K562 (cell line): Measurements from ENCODE around the gene SOWAHA. TPM values are rescaled to one million over a fixed set of nuclear protein-coding genes. Genes with fewer than 3 reads are reported as not detected.

Experiments used
- ATF3 ChIP-seq, 2 experiments: fragments of 450-650 bp in 1 of 2; sonication (generic) in 1 of 2; formaldehyde crosslinking in 1 of 2; IDR thresholded peaks in 1 of 2; conservative IDR thresholded peaks in 1 of 2; 2 replicates each; pipeline versions ENCODE4 v1.6.1 to v1.8.1; 2016 to 2023; ENCODE audit warnings: mild to moderate bottlenecking in 2 of 2, moderate library complexity in 2 of 2, inconsistent platforms in 1 of 2, missing genetic modification reagents in 1 of 2
- BHLHE40 ChIP-seq: IDR thresholded peaks from 2 replicates; pipeline ENCODE4 v1.6.1; 2011; ENCODE audit warnings: low read length, improper control_type of control experiment
- CC2D1A ChIP-seq: fragments of 450-650 bp; IDR thresholded peaks from 2 replicates; pipeline ENCODE4 v1.6.1; 2017; ENCODE audit warnings: mild to moderate bottlenecking
- CCAR2 ChIP-seq: fragments of 200-400 bp; formaldehyde crosslinking; IDR thresholded peaks from 2 replicates; pipeline ENCODE4 v1.6.1; 2017; ENCODE audit warnings: mild to moderate bottlenecking, low read depth, low read length
- CREM ChIP-seq: IDR thresholded peaks from 2 replicates; pipeline ENCODE4 v1.6.1; 2014; ENCODE audit warnings: antibody characterized with exemption, low read depth
- CTCFL ChIP-seq: IDR thresholded peaks from 2 replicates; pipeline ENCODE4 v1.6.1; 2011; ENCODE audit warnings: borderline replicate concordance, low read depth, mild to moderate bottlenecking, moderate library complexity, low read length; ENCODE audit not compliant: insufficient read depth, poor library complexity, severe bottlenecking
- E2F8 ChIP-seq: fragments of 450-650 bp; IDR thresholded peaks from 2 replicates; pipeline ENCODE4 v1.7.1; 2018; ENCODE audit warnings: mild to moderate bottlenecking, low read depth; ENCODE audit not compliant: partially characterized antibody
- ESRRA ChIP-seq: fragments of 450-650 bp; IDR thresholded peaks from 2 replicates; pipeline ENCODE4 v1.6.1; 2014; ENCODE audit warnings: low read depth, mild to moderate bottlenecking, moderate library complexity, borderline replicate concordance
- HNRNPUL1 ChIP-seq: fragments of 200-400 bp; formaldehyde crosslinking; IDR thresholded peaks from 2 replicates; pipeline ENCODE4 v1.6.1; 2017; ENCODE audit warnings: low read length
- KAT7 ChIP-seq: sonication (generic); formaldehyde crosslinking; IDR thresholded peaks from 2 replicates; pipeline ENCODE4 v1.8.0; 2022; ENCODE audit warnings: missing genetic modification reagents, mild to moderate bottlenecking, borderline replicate concordance
- POLR2AphosphoS2 ChIP-seq: IDR thresholded peaks from 2 replicates; pipeline ENCODE4 v1.6.1; 2012; ENCODE audit warnings: low read length, improper control_type of control experiment
- RB1 ChIP-seq: fragments of 450-650 bp; IDR thresholded peaks from 2 replicates; pipeline ENCODE4 v1.6.1; 2017; ENCODE audit warnings: low read depth, mild to moderate bottlenecking
- TEAD4 ChIP-seq, 2 experiments: sonication (generic) in 1 of 2; formaldehyde crosslinking in 1 of 2; IDR thresholded peaks; 2 replicates each; pipeline versions ENCODE4 v1.6.1 to v1.8.0; 2012 to 2022; ENCODE audit warnings: borderline replicate concordance in 1 of 2, inconsistent platforms in 1 of 2, low read length in 1 of 2, mild to moderate bottlenecking in 1 of 2, missing genetic modification reagents in 1 of 2
- XRCC5 ChIP-seq: fragments of 200-400 bp; formaldehyde crosslinking; IDR thresholded peaks from 2 replicates; pipeline ENCODE4 v1.6.1; 2017; ENCODE audit warnings: low read depth, mild to moderate bottlenecking, low read length
- ZKSCAN1 ChIP-seq: fragments of 150-350 bp; IDR thresholded peaks from 2 replicates; pipeline ENCODE4 v1.6.1; 2016; ENCODE audit warnings: low read depth, low read length
- ZNF263 ChIP-seq: sonication (generic); formaldehyde crosslinking; IDR thresholded peaks from 2 replicates; pipeline ENCODE4 v1.8.0; 2022; ENCODE audit warnings: mild to moderate bottlenecking, missing genetic modification reagents, borderline replicate concordance
- ZNF408 ChIP-seq: fragments of 250-450 bp; sonication (Bioruptor Pico); IDR thresholded peaks from 2 replicates; pipeline ENCODE4 v1.4.0; 2020; ENCODE audit warnings: low read depth, mild to moderate bottlenecking, moderate library complexity
- ZNF644 ChIP-seq: fragments of 200-800 bp; sonication (Bioruptor generic); IDR thresholded peaks from 2 replicates; pipeline ENCODE4 v1.6.1; 2016; ENCODE audit warnings: low read depth, missing genetic modification characterization, missing compliant biosample characterization
- polyA plus RNA-seq, 8 experiments: library from polyadenylated mRNA; depleted of rRNA in 4 of 8; stranded (reverse) in 5 of 8; unstranded in 3 of 8; fragments of >200 nt; fragmentation: Nextera tagmentation in 2 of 8; fragmentation: Illumina TruSeq in 1 of 8; extraction: Ambion mirVana in 2 of 8; extraction: Trizol in 1 of 8; gene quantifications; 2 replicates each; pipeline versions ENCODE4 v1.2.1 to v1.2.3, GENCODE V29; 2011 to 2014; ENCODE audit warnings: inconsistent platforms in 1 of 8, missing spikeins in 1 of 8
- total RNA-seq, 7 experiments: library from RNA; depleted of rRNA in 6 of 7; stranded (reverse); fragments of >200 nt in 6 of 7; fragmentation: Illumina TruSeq in 2 of 7; extraction: Trizol in 2 of 7; gene quantifications; 2 replicates each; pipeline versions ENCODE4 v1.2.1 to v1.2.3, GENCODE V29; 2011 to 2021; ENCODE audit warnings: low replicate concordance in 1 of 7

The SOWAHA gene
- total and polyA plus RNA-seq, 9 of the 15 experiments (the other 6 are each of a cell fraction or from before 2014, with no cell fraction given): not detected

GRCh38 chr5:132820162-132820754 lies 7.2 kb downstream of the SOWAHA start (continued):
- TF ChIP-seq CTCFL (peak; percentile 44), ATF3 (IDR thresholded peaks at IDR 0.05) (peak; percentile 51; the same call in 1 of the 2 replicates), ATF3 (CRISPR knock-in tag; conservative IDR thresholded peaks at IDR 0.05) (no peak; the same call in 1 of the 2 replicates), ZNF408 (CRISPR knock-in tag) (no peak), ESRRA (peak; percentile 39; the same call in 1 of the 2 replicates), TEAD4 (IDR thresholded peaks at IDR 0.05; ENCODE audit: low read length) (peak; percentile 57), TEAD4 (CRISPR knock-in tag; IDR thresholded peaks at IDR 0.05; ENCODE audit: borderline replicate concordance) (no peak), CC2D1A (peak; percentile 70; the same call in 1 of the 2 replicates), XRCC5 (peak; percentile 95), E2F8 (peak; percentile 40), POLR2AphosphoS2 (0 out of 2 replicates have a peak, but pooled peaks have one; percentile 51), CREM (peak; percentile 55), ZNF644 (tag) (no peak), RB1 (peak; percentile 79; the same call in 1 of the 2 replicates), BHLHE40 (0 out of 2 replicates have a peak, but pooled peaks have one; percentile 19), CCAR2 (no peak), KAT7 (CRISPR knock-in tag) (peak; percentile 37; the same call in 1 of the 2 replicates), ZKSCAN1 (0 out of 2 replicates have a peak, but pooled peaks have one; percentile 42), HNRNPUL1 (0 out of 2 replicates have a peak, but pooled peaks have one; percentile 53), ZNF263 (CRISPR knock-in tag) (peak; percentile 51; the same call in 1 of the 2 replicates)
